WI38 (cell line): ENCODE measurements around the gene DVL1.

Experiments
- H3K4me3 ChIP-seq: 2 replicates; pipeline ENCODE4 v1.5.1; 2011; ENCODE audit warnings: low read depth, mild to moderate bottlenecking, control low read depth, low read length
- CTCF ChIP-seq: IDR thresholded peaks from 2 replicates; pipeline ENCODE4 v1.5.1; 2012; ENCODE audit warnings: low read depth, mild to moderate bottlenecking, control low read depth, low read length

DVL1 gene

GRCh38 chr1:1336446-1336845 lies 12.8 kb downstream of the DVL1 start:
- TF ChIP-seq CTCF = no peak

GRCh38 chr1:1335792-1336248 lies 13.4 kb downstream of the DVL1 start:
- TF ChIP-seq CTCF = no peak
- H3K4me3 ChIP-seq = no peak overlapping the region

More at GRCh38 chr1:1336446-1336845, 12.8 kb downstream of the DVL1 start:
- no peak overlapping the region for H3K4me3 ChIP-seq

- no peak for TF ChIP-seq CTCF
- H3K4me3 ChIP-seq = no peak overlapping the region
These were observed 13.9 kb downstream of the DVL1 start for GRCh38 chr1:1335283-1335682.

GRCh38 chr1:1334835-1335234 lies 14.4 kb downstream of the DVL1 start:
- no peak for TF ChIP-seq CTCF
- no peak overlapping the region for H3K4me3 ChIP-seq

- no peak overlapping the region for H3K4me3 ChIP-seq
- no peak for TF ChIP-seq CTCF
These were observed 15.5 kb downstream of the DVL1 start for GRCh38 chr1:1333551-1334241.

- no peak for TF ChIP-seq CTCF
- no peak overlapping the region for H3K4me3 ChIP-seq
These were observed 16.3 kb downstream of the DVL1 start for GRCh38 chr1:1332774-1333480.
